RPMI8226 (cell line): ENCODE results near the gene SENP8.
"Not testable (repeated sequence)": the region's sequence is repeated elsewhere in the genome, so short reads cannot be mapped to it uniquely, and the experiment has no call there.

Experiments
- DNase-seq: peaks from one replicate; pipeline ENCODE4 v3.0.0-alpha.2; 2015

SENP8 gene

GRCh38 chr15:72118017-72118978 is at the start of gene SENP8, which contains the start of gene MYO9A:
TSS of gene SENP8 (plus strand) at chr15:72118403. CDS start at chr15:72139624, 21,221 bp downstream.
TSS of gene MYO9A (minus strand) at chr15:72118150. CDS start at chr15:72046563, 71,587 bp downstream.
- peak; percentile 100 for DNase-seq

- no peak for DNase-seq
Observed at GRCh38 chr15:72068856-72069255, 49.3 kb upstream of the SENP8 start.

GRCh38 chr15:72070817-72071447 is 47.3 kb upstream of the SENP8 start:
- DNase-seq = no peak

GRCh38 chr15:72071448-72071825 is 46.8 kb upstream of the SENP8 start:
- DNase-seq = not testable (repeated sequence)

- DNase-seq = no peak
Observed at GRCh38 chr15:72074335-72075060, 43.7 kb upstream of the SENP8 start.

- no peak for DNase-seq
Observed at GRCh38 chr15:72077950-72078349, 40.3 kb upstream of the SENP8 start.

- DNase-seq = no peak
Observed at GRCh38 chr15:72078887-72079286, 39.3 kb upstream of the SENP8 start.

- no peak for DNase-seq
Observed at GRCh38 chr15:72082176-72082575, 36.0 kb upstream of the SENP8 start.

GRCh38 chr15:72086010-72086697 is 32.0 kb upstream of the SENP8 start:
- DNase-seq = no peak

GRCh38 chr15:72086920-72087648 is 31.1 kb upstream of the SENP8 start:
- DNase-seq = no peak

- DNase-seq = no peak
Observed at GRCh38 chr15:72092006-72092405, 26.2 kb upstream of the SENP8 start.

- no peak for DNase-seq
Observed at GRCh38 chr15:72092691-72093090, 25.5 kb upstream of the SENP8 start.

- DNase-seq = no peak
Observed at GRCh38 chr15:72096796-72097195, 21.4 kb upstream of the SENP8 start.

- no peak for DNase-seq
Observed at GRCh38 chr15:72098040-72098439, 20.2 kb upstream of the SENP8 start.

GRCh38 chr15:72099155-72099554 is 19.0 kb upstream of the SENP8 start:
- DNase-seq = no peak

- DNase-seq = not testable (repeated sequence)
Observed at GRCh38 chr15:72100551-72100950, 17.7 kb upstream of the SENP8 start.

- DNase-seq = no peak
Observed at GRCh38 chr15:72105111-72105510, 13.1 kb upstream of the SENP8 start.

- no peak for DNase-seq
Observed at GRCh38 chr15:72106068-72106467, 12.1 kb upstream of the SENP8 start.

GRCh38 chr15:72110355-72110754 is 7.8 kb upstream of the SENP8 start:
- no peak for DNase-seq

GRCh38 chr15:72112116-72112515 is 6.1 kb upstream of the SENP8 start:
- DNase-seq = no peak

GRCh38 chr15:72112805-72113204 is 5.4 kb upstream of the SENP8 start:
- no peak for DNase-seq
